Left lobe of liver (tissue), 2 donors: ENCODE results near the gene UMAD1. TPM values are rescaled to one million over a fixed set of nuclear protein-coding genes. Genes with fewer than 3 reads are reported as not detected.
A peak's percentile ranks its signal among the peaks of the same experiment; 100 is the strongest.

Experiments
- ATAC-seq: fragments of 200-7000 bp; cut with Tn5 transposase; one replicate; pipeline ENCODE4 v1.9.1; 2020; ENCODE audit warnings: mild to moderate bottlenecking, moderate library complexity
- DNase-seq: peaks from one replicate; pipeline ENCODE4 v3.0.0-alpha.2; 2020; ENCODE audit warnings: low spot score
- total RNA-seq: library from RNA; stranded (reverse); gene quantifications from one replicate; pipeline ENCODE4 v1.2.1, GENCODE V29; 2021
- donor health status: DM: no; HTN: no; CAD: no; lungs with moderate emphysema.
- donor health status: DM: no; HTN: yes; CAD: no.

The UMAD1 gene
- total RNA-seq, 1 donor from 2014 or later, result 7.8 TPM

DNA sequence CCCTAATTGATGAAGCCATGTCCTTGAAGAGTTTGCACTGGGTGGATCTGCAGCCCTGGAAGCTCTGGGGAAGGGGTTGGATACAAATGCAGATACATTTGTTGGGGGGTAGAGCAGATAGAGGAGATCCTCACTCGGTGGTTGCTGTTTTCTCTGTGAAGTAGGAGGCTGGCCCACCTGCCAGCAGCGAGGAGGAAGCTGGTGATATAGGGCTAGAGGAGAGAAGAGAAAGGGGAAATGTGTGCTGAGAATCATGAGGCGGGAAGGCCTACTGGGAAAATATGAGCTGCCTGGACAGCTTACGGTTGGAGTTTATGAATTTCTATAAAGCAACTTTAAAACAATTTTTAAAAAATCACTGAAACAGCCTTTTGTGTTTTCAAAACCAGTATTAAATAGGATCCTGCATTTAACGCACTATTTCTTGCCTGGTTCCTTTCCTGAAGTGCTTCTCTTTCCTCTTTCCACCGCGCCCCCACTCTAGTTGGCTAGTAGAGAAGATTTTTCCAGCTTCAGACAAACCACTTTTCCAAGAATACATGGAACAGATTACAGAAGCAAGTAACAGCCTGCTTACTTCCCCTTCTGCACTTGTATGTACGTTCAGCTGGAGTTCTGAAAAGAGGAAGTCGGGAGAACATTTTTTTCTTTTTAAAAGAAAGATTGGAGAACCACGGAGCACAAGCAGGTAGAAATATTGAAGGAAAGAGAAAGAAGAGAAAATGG lies 227.5 kb downstream of the UMAD1 start:
- DNase-seq, result no peak
- no peak for ATAC-seq

DNA sequence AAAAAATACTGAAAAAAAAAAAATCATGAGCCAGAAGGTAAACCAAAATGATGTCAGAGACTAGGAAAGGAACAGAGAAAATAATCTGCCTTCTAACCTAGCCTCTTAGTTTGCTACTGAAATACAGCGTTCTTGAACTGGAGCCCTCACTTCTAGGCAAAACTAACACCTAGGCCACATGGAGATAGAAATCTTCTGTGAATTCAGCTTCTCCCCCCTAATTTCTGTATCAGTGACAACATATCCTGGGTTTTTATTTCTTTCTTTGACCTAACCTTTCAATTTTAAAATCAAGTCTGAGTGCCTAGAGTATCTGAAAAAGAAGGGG lies 228.0 kb downstream of the UMAD1 start:
- ATAC-seq (no peak), DNase-seq (no peak)

DNA sequence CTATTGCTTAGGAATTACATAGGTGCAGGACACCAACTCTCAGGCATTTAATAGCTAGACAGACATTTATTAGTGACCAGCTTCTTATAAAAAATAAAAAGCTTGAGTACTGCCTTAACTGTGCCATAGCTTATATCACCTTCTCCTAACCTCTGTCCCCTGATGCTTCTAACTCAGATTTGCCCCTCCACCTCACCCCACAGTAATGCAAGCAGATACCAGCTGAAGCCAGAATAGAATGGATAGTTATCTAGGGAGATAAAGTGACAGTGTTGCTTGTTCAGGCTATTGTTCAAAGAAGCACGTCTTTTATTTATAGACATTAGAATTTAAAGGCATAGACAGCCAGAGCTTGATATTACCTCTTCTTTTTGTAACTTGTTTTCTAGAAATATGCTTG lies 228.5 kb downstream of the UMAD1 start:
- no peak for DNase-seq
- no peak for ATAC-seq

DNA sequence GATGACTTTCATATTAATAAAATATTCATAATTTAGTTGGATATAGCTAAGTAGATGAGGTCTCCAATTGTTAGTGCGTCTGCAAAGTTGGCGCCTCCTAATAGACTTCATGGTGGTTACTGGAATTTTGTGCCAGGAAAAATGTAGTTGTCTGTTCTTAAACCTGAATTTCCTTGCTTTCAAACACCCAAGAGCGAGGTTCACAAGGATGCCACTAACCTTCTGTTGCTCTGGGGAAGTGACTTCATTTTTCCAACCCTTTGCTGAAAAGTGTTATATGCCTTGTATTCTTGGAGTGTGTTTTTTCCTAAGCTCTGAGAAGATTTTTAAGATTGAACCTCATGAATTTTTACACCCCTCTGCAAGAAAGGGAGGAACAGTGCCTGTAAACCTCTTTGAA lies 229.1 kb downstream of the UMAD1 start:
- DNase-seq, result no peak
- ATAC-seq, result no peak

DNA sequence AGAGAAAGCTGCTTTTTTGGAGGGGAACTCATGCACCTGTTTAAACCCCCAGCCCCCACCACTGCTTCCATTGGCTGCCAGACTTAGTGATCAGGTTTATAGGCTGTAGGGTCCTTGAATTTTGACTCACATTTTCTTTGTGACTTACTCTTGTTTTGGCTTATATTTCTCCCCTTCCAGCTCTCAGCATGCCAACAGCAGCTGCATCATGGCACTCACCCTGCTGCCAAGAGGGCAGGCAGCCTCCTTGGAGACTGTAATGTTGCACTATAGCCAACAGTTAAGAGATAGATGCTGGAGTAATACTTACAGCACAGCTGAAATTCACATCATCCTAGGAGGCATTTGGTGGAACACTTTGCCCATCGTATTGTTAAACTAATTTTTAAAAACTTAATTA lies 230.0 kb downstream of the UMAD1 start:
- ATAC-seq (no peak), DNase-seq (no peak)

DNA sequence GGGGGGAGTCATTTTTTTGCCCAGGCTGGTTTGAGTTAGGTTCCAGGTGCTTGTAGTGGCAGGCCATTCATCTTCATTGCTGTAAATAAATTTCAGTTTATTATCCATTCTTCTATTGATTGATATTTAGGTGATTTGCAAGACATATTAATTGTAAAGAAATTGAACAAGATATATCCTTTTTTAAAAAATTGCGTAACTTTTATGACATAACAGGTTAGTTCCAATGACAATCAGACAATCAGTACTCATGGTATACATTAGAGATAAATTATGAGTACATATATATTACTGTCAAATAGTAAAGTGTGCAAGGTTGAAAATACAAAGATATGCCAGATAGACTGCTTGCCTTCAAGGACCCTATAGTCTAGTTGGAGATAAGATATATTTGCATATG lies 235.9 kb downstream of the UMAD1 start:
- ATAC-seq (no peak), DNase-seq (no peak)

DNA sequence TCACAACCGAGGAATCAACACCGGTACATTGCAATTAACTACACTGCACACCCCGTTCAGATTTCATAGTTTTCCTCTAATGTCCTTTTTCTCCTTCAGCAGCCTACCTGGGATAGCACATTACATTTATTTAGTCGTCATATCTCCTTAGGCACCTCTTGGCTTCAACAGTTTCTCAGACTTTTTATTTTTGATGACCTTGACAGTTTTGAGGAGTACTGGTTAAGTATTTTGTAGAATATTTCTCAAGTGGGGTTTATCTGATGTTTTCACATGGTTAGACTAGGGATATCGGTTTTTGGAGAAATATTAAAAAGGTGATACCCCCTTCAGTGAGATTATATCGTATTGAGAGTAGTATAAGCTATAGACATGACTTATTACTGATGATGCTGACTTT lies 241.0 kb downstream of the UMAD1 start:
- ATAC-seq (no peak), DNase-seq (no peak)

DNA sequence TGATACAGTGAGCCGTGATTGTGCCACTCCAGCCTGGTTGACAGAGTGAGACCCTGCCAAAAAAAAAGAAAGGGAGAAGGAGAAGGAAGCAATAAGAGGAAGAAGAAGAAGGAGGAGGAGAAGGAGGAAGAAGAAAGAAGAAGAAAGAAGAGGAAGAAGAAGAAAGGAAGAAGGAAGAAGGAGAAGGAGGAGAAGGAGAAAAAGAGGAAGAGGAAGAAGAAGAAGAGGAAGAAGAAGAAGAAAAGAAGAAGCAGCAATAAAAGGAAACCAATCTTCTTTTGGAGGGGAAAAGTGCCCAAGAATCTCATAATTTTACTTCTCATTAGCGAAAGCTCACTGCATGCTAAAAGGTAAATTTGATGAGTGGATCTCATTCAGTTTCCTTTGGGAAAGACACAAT lies 242.3 kb downstream of the UMAD1 start:
- no peak for ATAC-seq
- no peak for DNase-seq

DNA sequence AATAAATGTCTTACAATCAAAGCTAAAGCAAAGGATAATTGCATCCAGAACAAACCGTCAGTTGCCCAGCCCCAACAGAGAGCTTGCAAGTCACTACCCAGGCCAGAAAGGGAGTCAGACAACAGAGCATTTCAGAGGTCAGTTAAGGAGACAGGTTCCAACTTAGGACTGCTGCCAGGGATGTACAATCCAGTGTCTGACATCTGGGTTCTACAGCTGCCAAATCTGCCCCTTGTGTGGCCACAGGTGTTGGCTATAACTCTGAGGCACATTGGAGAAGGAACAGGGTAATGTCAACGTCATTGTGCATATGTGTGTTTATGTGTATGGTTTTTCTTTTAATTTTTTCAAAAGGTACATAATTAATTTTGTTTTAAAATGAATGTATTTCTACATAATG lies 242.8 kb downstream of the UMAD1 start:
- ATAC-seq, result no peak
- no peak for DNase-seq

DNA sequence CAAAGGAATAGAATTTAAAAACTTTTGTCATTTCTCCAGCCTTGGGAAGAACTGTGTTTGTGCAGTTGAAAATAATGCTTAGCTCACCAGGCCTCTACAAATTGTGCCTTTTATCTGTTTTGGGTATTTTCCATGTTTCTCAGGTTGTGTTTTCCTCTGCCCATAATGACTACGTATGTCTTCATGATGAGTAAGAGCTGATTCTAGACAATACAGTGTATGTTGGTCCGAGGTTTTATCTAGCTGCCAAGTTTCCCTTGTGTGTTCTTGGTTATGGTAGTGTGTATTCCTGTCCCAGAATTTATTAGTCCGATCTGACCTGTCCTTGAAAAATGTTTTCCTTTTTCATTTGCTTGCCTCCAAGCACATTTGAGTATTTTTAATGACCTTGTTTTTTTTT lies 244.3 kb downstream of the UMAD1 start:
- ATAC-seq (no peak), DNase-seq (no peak)

DNA sequence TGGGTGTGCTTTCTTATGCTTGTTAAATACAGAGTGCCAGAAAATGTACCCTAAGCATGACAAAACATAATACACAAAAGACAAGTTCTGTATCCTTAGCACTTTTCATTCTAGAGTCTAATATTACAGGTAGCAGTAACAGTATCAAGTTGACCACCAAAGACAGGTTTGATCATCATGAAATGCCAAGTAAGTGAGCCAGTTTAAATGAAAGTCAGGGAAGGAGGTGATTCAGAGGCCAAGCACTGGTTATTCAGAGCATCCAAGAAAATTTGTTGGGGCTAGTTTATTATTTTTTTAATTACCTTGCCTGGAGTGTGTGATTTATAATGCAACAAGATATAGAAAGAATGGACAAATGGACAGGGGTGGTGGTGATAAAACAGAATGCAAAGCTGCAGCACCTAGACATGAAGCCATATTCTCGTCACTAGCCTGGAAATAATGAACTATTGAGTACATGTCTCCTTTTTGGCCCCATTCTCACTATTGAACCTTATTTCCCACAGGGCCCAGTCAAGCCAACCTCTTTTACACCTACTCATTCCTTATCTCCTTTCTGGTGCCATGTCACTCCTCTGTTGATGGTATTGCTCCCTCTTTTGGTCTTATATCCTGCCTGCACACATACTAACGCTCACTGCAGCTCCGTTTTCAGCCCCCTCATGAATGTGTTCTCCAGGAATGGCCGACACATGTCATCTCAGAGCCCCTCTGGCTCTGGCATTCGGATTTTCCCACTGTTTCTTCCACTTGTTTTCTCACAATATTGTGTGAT lies 249.4 kb downstream of the UMAD1 start:
- DNase-seq, result no peak

DNA sequence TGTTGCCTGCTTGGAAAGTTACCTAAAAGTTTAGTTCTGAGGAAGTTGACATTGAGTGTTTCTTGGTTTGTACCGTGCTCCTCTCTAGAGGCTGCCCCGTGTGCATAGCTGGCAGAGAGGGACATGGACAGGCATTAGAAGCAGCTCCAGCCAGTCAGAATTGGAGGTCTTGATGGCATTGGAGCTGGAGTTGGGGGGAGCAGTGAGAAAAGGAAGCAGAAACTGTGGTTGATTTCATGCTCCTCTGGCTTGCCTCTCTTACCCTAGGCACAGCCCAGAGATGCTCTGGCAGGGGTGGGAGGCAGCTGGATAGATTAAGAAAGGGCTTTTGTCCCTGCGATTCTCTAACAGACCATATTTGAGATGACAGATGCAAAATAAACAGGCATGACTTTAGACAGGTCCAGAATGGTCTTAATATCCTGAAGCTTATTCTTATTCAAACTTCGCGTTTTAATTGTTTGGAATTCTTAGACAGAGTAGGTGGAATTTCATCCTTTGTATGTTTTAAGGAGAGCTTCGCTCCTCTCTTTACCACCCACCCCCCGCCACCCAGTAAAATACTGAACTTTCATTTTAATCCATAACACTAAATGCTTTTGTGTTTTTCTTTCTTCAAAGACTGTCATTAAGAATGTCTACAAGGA lies 254.6 kb downstream of the UMAD1 start:
- ATAC-seq (no peak), DNase-seq (no peak)

More for the DNA sequence above, 249.4 kb downstream of the UMAD1 start:
- ATAC-seq, result no peak

DNA sequence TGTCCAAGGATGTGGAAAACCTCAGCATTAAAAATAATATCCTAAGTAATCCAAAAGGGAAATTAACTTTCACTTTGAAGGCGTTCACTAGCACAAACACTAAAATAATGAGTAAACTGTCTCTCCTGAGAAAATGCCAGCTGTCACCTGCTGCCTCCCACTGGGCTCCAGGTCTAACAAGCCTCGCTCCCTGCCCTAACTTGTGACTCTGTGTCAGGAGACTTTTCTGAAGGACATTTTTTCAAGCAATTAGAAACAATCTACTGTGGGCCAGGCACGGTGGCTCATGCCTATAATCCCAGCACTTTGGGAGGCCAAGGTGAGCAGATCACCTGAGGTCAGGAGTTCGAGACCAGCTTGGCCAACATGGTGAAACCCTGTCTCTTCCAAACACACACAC lies 255.2 kb downstream of the UMAD1 start:
- DNase-seq, result no peak
- ATAC-seq, result peak; percentile 63

DNA sequence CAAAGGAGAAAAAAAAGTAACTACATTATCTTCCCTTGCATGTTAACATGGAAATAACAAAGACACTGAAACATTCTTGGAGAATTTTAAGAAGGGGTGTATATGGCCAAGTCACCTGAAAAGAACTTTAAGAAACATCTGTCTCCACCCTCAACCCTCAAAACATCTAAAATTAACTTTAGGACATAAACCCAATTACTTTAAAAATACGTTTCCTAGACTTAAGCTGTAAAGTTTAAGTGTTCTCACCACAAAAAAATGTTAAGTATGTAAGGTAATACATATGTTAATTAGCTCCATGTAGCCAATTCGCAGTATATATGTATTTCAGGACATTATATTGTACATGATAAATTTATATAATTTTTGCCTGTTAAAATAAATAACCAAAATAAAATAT lies 257.0 kb downstream of the UMAD1 start:
- DNase-seq, result no peak
- no peak for ATAC-seq

DNA sequence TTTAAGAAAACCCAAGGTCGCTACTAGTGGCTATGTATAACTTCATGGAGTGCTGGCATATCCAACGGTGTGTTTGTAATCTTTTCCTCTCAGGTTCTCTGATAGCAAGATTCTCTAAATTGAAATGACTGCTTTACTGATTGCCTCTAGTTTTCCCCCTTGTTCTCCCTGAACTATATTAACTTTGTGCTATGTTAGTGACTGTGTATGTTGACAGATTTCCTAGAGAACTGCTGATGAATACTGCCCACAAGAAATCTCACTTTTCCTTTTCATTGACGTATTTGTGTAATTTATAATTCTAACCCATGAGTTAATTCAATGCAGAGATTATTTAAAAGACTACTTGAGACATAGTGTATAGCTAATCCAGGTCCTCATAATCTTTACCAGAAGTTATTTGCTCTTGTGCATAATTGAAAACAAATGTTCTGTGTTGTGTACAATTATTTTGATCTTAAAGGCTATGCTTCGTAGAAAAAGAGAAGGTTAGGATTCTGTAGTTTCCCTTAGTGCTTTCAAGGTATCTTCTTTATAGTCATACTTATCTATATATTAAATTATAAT lies 257.5 kb downstream of the UMAD1 start:
- ATAC-seq, result no peak
- no peak for DNase-seq

DNA sequence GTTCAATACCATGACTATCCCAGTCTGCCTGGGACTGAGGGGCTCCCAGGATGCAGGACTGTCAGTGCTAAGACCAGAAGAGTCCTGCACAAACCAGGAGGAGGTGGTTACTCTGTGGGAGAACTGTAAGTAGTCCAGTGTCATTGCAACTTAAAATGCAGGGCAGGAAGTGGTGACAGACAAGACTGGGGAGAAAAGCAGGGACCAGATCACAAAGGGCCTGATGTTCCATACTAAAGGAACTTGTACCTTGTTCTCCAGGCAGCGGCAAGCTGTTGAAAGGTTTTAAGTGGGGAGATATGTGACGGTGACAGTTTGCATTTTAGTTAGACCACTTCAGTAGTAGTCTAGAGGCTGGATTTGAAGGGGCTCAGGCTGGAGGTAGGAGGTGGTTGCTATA lies 262.3 kb downstream of the UMAD1 start:
- ATAC-seq, result no peak
- no peak for DNase-seq

DNA sequence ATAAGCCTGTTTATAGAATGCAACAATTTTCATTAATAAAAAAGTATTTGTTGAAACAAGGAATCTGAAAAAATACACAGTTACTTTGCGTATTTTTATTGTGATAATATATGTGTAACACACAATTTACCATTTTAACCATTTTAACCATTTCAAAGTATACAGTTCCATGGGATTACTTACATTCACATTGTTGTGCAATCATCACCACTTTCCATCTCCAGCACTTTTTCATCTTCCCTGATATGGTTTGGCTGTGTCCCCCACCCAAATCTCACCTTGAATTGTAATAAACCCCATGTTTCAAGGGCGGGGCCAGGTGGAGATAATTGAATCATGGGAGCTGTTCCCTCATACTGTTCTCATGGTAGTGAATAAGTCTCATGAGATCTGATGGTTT lies 266.8 kb downstream of the UMAD1 start:
- ATAC-seq (no peak), DNase-seq (no peak)

DNA sequence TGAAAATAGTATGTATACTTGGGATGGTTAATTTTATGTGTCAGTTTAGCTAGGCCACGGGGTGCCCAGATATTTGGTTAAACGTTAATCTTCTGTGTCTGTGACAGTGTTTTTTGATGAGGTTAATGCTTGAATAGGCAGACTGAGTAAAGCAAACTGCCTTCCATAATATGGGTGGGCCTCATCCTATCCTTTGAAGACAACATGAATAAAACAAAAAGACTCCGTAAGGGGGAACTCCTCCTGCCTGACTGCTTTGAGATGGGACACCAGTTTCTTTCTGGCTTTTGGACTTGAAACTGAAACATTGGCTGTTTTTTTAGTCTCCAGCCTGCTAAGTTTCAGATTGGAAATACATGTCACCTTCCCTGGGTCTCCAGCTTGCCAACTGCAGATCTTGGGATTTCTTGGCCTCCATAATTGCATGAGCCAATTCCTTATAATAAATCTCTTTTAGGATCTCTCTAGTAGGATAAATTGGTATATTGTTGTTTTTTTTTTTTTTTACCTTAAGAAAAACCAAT lies 268.1 kb downstream of the UMAD1 start:
- ATAC-seq, result no peak

DNA sequence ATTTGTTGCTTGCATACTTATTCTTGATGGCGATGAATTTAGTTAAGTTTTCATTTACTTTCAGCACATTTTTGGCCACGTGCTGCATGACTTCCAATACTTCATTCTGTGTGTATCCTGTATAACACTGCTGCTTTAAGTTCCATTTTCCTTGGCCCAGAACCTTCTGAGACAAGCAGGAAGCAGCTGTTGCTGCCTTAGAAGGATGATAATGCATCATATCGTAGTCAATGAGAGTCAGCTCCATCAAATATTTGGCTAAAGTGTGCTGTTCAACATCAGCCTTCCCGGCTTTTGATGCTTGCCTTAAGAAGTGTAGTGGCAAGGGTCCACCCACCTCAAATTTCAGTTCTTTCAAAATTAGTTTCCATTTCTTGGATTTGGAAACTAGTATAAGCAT lies 268.8 kb downstream of the UMAD1 start:
- ATAC-seq, result no peak
- DNase-seq, result no peak

More for the DNA sequence above, 268.1 kb downstream of the UMAD1 start:
- DNase-seq, result no peak

DNA sequence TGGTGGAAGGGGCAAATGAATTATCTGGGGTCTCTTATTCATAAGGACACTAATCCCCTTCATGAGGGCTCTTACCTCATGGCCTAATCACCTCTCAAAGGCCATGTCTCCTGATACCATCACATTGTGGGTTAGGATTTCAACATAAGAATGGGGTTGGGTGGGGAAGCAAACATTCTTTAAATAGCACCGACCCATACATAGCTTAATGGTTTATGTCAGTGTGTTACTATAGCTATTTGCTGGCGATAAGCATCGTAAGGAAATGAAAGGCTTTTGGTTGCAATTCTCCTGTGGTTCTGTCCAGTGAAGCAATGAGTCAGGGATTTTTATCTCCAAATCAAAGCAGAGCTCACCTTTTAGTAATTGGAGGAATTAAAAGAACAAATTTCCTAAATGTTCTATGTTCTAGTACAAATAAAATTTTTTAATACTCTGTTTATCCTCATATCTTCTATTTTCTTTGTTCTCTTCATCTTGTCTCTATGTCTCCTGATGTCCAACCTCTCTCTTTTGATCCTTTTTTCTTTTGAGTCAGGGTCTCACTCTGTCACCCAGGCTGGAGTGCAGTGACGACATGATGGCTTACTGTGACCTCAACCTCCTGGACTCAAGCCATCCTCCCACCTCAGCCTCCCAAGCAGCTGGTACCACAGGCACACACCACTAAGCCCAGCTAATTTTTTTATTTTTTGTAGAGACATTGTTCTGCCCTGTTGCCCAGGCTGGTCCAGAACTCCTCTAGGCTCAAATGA lies 271.0 kb downstream of the UMAD1 start:
- ATAC-seq, result no peak
- DNase-seq, result no peak

DNA sequence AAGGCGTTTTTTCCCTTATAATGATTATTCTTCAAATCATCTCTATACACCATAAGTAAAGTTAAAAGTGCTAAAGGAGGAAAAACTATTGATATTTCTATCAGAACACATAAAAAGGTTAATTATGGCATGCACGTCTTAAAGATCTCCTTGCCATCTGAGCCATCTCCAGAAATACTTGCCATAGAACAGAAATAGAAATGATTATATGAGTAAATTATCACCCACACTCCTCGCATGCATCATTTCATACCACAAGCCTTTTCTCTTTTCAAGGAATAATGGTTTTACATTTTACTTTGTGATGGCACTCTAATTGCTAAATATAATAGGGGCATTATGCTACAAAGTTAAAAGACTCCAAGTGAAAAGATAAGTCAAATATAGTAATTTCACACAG lies 272.4 kb downstream of the UMAD1 start:
- DNase-seq, result no peak
- no peak for ATAC-seq
